Measurements from ENCODE around the gene SLC6A8.
A peak's percentile ranks its signal among the peaks of the same experiment; 100 is the strongest.

The SLC6A8 gene

DNA sequence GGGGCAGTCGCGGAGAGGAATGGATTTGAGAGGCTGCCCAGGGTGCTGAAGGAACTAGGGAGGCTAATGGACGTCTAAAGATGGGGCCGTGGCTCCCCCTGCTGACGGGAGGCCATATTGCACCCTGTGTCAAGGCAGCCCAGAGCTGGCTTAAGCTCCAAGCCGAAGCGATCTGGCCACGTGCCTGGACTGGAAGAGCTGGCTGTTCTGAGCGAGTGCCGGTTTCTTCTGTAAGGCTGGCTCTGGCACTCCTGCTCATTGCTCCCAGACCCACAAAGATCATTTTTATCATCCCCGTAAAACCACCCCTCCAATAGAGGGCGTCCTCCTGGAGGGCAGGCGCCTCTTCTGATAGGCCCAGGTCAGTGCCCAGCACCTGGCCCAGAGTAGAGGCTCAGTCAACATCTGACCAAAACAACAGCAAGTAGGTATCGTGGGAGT is 19.8 kb upstream of the SLC6A8 start (continued):
- TF ChIP-seq ZBTB48 (tag by site-specific recombination; IDR thresholded peaks at IDR 0.05), result 0 out of 2 replicates have a peak, but pooled peaks have one; percentile 32
- TF ChIP-seq ZNF544 (tag by site-specific recombination; IDR thresholded peaks at IDR 0.05), result no peak
- peak; percentile 96 for TF ChIP-seq ZSCAN16 (tag by site-specific recombination; IDR thresholded peaks at IDR 0.05)
- peak; percentile 82 for TF ChIP-seq ZNF335 (tag by site-specific recombination; conservative IDR thresholded peaks at IDR 0.05)
- TF ChIP-seq, protein P1, sequence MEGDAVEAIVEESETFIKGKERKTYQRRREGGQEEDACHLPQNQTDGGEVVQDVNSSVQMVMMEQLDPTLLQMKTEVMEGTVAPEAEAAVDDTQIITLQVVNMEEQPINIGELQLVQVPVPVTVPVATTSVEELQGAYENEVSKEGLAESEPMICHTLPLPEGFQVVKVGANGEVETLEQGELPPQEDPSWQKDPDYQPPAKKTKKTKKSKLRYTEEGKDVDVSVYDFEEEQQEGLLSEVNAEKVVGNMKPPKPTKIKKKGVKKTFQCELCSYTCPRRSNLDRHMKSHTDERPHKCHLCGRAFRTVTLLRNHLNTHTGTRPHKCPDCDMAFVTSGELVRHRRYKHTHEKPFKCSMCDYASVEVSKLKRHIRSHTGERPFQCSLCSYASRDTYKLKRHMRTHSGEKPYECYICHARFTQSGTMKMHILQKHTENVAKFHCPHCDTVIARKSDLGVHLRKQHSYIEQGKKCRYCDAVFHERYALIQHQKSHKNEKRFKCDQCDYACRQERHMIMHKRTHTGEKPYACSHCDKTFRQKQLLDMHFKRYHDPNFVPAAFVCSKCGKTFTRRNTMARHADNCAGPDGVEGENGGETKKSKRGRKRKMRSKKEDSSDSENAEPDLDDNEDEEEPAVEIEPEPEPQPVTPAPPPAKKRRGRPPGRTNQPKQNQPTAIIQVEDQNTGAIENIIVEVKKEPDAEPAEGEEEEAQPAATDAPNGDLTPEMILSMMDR (tag by site-specific recombination; IDR thresholded peaks at IDR 0.05), result peak; percentile 91
- no peak for TF ChIP-seq ZNF707 (tag by site-specific recombination; IDR thresholded peaks at IDR 0.05)
- TF ChIP-seq ZNF239 (tag by site-specific recombination; IDR thresholded peaks at IDR 0.05), result no peak

DNA sequence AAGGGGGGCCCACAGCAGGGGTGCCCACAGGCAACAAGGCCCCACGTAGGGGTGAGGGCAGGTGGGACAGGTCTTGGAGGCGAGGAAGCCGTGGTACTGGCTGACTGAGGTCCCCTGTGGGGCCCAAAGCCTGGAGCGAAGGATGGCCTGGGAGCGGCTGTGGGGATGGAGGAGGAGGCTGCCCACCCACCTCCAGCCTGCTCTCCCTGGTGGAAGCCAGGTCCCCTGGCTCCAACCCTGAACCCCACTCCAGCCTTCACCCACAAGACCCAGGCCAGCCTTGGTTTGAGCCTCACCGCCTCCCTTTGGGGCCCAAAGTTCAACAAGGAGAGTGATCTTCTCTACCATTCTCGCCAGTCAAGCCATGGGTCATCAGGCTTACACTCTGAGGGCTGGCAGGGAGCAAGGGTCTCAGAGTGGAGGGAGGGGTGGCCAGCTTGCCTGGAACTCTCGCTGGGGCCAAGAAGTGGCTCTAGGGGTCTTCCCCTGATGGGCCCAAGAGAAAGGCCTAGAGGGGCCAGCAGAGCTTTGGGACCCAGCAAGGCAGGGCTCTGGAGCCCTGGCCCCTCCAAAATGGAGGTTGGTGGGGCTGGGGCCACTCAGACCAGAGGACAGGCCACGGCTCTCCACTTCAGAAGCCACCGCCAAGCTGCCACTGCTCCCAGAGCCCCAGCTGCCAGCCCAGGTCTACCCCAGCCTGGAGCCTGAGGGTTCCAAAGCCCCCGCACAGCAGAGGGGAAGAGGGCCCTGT is 19.1 kb upstream of the SLC6A8 start:
- Histone ChIP-seq H3K4me1 (ENCODE audit: control insufficient read depth, insufficient read depth, low read length) (no peaks in the 10 kb centered on the region), H3K9me3 (ENCODE audit: control insufficient read depth, insufficient read depth, low read depth, low read length) (no peaks in the 10 kb centered on the region), H3K27ac (ENCODE audit: extremely low read depth, low read depth, low read length) (no peak overlapping the region), H3K36me3 (ENCODE audit: control insufficient read depth in 2 of 2, insufficient read depth in 1 of 2, low read length in 2 of 2) (no peaks in the 10 kb centered on the region), H3K4me3 (ENCODE audit: low read depth, low read length) (no peak overlapping the region)
- ChIA-PET CTCF (interaction anchor here (0.6 to 5.2 kb wide), 51 partner anchors 7 to 743 kb away, joined by 3 to 63 read pairs (median 6); partner anchors contain the start of genes ARHGAP4, DUSP9 and SLC6A8), POLR2A (interaction anchor here (0.5 to 1.8 kb wide), 4 partner anchors 19 to 112 kb away, joined by 3 to 5 read pairs (median 4); no protein-coding TSS in a partner anchor)
- TF ChIP-seq ZNF433 (tag by site-specific recombination; IDR thresholded peaks at IDR 0.05; ENCODE audit: low read depth) (no peak), ZSCAN16 (tag by site-specific recombination; IDR thresholded peaks at IDR 0.05) (no peak), ZNF585B (tag by site-specific recombination; IDR thresholded peaks at IDR 0.05) (no peak), REPIN1 (tag by site-specific recombination; IDR thresholded peaks at IDR 0.05; ENCODE audit: low read depth) (no peak), ZNF529 (tag by site-specific recombination; IDR thresholded peaks at IDR 0.05; ENCODE audit: insufficient replicate concordance) (no peak), ZNF324 (tag by site-specific recombination; IDR thresholded peaks at IDR 0.05) (no peak), ZNF16 (tag by site-specific recombination; IDR thresholded peaks at IDR 0.05; ENCODE audit: low read depth) (no peak), ZNF266 (tag by site-specific recombination; IDR thresholded peaks at IDR 0.05; ENCODE audit: low read depth) (no peak), ZNF221 (tag by site-specific recombination; IDR thresholded peaks at IDR 0.05; ENCODE audit: borderline replicate concordance) (no peak)
- TF ChIP-seq, protein P2, sequence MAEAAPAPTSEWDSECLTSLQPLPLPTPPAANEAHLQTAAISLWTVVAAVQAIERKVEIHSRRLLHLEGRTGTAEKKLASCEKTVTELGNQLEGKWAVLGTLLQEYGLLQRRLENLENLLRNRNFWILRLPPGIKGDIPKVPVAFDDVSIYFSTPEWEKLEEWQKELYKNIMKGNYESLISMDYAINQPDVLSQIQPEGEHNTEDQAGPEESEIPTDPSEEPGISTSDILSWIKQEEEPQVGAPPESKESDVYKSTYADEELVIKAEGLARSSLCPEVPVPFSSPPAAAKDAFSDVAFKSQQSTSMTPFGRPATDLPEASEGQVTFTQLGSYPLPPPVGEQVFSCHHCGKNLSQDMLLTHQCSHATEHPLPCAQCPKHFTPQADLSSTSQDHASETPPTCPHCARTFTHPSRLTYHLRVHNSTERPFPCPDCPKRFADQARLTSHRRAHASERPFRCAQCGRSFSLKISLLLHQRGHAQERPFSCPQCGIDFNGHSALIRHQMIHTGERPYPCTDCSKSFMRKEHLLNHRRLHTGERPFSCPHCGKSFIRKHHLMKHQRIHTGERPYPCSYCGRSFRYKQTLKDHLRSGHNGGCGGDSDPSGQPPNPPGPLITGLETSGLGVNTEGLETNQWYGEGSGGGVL (tag by site-specific recombination; IDR thresholded peaks at IDR 0.05), result no peak
- TF ChIP-seq, protein P3, sequence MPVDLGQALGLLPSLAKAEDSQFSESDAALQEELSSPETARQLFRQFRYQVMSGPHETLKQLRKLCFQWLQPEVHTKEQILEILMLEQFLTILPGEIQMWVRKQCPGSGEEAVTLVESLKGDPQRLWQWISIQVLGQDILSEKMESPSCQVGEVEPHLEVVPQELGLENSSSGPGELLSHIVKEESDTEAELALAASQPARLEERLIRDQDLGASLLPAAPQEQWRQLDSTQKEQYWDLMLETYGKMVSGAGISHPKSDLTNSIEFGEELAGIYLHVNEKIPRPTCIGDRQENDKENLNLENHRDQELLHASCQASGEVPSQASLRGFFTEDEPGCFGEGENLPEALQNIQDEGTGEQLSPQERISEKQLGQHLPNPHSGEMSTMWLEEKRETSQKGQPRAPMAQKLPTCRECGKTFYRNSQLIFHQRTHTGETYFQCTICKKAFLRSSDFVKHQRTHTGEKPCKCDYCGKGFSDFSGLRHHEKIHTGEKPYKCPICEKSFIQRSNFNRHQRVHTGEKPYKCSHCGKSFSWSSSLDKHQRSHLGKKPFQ (tag by site-specific recombination; IDR thresholded peaks at IDR 0.05), result no peak
- TF ChIP-seq, protein P4, sequence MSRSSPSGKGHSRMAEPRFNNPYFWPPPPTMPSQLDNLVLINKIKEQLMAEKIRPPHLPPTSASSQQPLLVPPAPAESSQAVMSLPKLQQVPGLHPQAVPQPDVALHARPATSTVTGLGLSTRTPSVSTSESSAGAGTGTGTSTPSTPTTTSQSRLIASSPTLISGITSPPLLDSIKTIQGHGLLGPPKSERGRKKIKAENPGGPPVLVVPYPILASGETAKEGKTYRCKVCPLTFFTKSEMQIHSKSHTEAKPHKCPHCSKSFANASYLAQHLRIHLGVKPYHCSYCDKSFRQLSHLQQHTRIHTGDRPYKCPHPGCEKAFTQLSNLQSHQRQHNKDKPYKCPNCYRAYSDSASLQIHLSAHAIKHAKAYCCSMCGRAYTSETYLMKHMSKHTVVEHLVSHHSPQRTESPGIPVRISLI (tag by site-specific recombination; IDR thresholded peaks at IDR 0.05), result no peak
- TF ChIP-seq, protein P5, sequence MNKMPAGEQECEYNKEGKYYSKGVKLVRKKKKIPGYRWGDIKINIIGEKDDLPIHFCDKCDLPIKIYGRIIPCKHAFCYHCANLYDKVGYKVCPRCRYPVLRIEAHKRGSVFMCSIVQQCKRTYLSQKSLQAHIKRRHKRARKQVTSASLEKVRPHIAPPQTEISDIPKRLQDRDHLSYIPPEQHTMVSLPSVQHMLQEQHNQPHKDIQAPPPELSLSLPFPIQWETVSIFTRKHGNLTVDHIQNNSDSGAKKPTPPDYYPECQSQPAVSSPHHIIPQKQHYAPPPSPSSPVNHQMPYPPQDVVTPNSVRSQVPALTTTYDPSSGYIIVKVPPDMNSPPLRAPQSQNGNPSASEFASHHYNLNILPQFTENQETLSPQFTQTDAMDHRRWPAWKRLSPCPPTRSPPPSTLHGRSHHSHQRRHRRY (tag by site-specific recombination; IDR thresholded peaks at IDR 0.05), result no peak
- TF ChIP-seq, protein P6, sequence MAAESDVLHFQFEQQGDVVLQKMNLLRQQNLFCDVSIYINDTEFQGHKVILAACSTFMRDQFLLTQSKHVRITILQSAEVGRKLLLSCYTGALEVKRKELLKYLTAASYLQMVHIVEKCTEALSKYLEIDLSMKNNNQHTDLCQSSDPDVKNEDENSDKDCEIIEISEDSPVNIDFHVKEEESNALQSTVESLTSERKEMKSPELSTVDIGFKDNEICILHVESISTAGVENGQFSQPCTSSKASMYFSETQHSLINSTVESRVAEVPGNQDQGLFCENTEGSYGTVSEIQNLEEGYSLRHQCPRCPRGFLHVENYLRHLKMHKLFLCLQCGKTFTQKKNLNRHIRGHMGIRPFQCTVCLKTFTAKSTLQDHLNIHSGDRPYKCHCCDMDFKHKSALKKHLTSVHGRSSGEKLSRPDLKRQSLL (tag by site-specific recombination; IDR thresholded peaks at IDR 0.05), result no peak
- TF ChIP-seq, protein P7, sequence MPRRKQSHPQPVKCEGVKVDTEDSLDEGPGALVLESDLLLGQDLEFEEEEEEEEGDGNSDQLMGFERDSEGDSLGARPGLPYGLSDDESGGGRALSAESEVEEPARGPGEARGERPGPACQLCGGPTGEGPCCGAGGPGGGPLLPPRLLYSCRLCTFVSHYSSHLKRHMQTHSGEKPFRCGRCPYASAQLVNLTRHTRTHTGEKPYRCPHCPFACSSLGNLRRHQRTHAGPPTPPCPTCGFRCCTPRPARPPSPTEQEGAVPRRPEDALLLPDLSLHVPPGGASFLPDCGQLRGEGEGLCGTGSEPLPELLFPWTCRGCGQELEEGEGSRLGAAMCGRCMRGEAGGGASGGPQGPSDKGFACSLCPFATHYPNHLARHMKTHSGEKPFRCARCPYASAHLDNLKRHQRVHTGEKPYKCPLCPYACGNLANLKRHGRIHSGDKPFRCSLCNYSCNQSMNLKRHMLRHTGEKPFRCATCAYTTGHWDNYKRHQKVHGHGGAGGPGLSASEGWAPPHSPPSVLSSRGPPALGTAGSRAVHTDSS (tag by site-specific recombination; IDR thresholded peaks at IDR 0.05), result no peak
- TF ChIP-seq, protein P8, sequence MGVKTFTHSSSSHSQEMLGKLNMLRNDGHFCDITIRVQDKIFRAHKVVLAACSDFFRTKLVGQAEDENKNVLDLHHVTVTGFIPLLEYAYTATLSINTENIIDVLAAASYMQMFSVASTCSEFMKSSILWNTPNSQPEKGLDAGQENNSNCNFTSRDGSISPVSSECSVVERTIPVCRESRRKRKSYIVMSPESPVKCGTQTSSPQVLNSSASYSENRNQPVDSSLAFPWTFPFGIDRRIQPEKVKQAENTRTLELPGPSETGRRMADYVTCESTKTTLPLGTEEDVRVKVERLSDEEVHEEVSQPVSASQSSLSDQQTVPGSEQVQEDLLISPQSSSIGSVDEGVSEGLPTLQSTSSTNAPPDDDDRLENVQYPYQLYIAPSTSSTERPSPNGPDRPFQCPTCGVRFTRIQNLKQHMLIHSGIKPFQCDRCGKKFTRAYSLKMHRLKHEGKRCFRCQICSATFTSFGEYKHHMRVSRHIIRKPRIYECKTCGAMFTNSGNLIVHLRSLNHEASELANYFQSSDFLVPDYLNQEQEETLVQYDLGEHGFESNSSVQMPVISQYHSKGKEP (tag by site-specific recombination; IDR thresholded peaks at IDR 0.05), result no peak
